GM21723 (cell line): ENCODE data around the gene DDX53.

ENCODE experiments used
- ATAC-seq: cut with Tn5 transposase; IDR thresholded peaks from one replicate; pipeline ENCODE4 v1.9.1; 2021; ENCODE audit warnings: mild to moderate bottlenecking, moderate library complexity; ENCODE audit not compliant: unreplicated experiment

DDX53 gene

GRCh38 chrX:22999696-23000223 lies at the start of gene DDX53:
Gene DDX53, plus strand, starts transcription at chrX:22999960. Its CDS starts 98 bp downstream, at chrX:23000058.
- no peak for ATAC-seq

- ATAC-seq = no peak
Measured at GRCh38 chrX:22950269-22951266, 49.2 kb upstream of the DDX53 start.

- no peak for ATAC-seq
Measured at GRCh38 chrX:22952010-22952409, 47.8 kb upstream of the DDX53 start.

- ATAC-seq = no peak
Measured at GRCh38 chrX:22958250-22958649, 41.5 kb upstream of the DDX53 start.

- no peak for ATAC-seq
Measured at GRCh38 chrX:22959204-22959920, 40.4 kb upstream of the DDX53 start.

- ATAC-seq = no peak
Measured at GRCh38 chrX:22963196-22963595, 36.6 kb upstream of the DDX53 start.

- no peak for ATAC-seq
Measured at GRCh38 chrX:22968494-22968893, 31.3 kb upstream of the DDX53 start.

GRCh38 chrX:22969411-22969810 lies 30.3 kb upstream of the DDX53 start:
- no peak for ATAC-seq

- no peak for ATAC-seq
Measured at GRCh38 chrX:22970861-22971260, 28.9 kb upstream of the DDX53 start.

- ATAC-seq = no peak
Measured at GRCh38 chrX:22974616-22975015, 25.1 kb upstream of the DDX53 start.

GRCh38 chrX:22975786-22976185 lies 24.0 kb upstream of the DDX53 start:
- ATAC-seq = no peak

GRCh38 chrX:22985958-22986357 lies 13.8 kb upstream of the DDX53 start:
- ATAC-seq = no peak

GRCh38 chrX:22987452-22987851 lies 12.3 kb upstream of the DDX53 start:
- ATAC-seq = no peak

- no peak for ATAC-seq
Measured at GRCh38 chrX:23003116-23003515, 3.4 kb downstream of the DDX53 start.

- no peak for ATAC-seq
Measured at GRCh38 chrX:23008431-23009099, 8.8 kb downstream of the DDX53 start.

GRCh38 chrX:23012162-23012561 lies 12.4 kb downstream of the DDX53 start:
- no peak for ATAC-seq

- ATAC-seq = no peak
Measured at GRCh38 chrX:23012636-23013035, 12.9 kb downstream of the DDX53 start.

GRCh38 chrX:23013366-23013765 lies 13.6 kb downstream of the DDX53 start:
- no peak for ATAC-seq

- ATAC-seq = no peak
Measured at GRCh38 chrX:23031600-23031999, 31.8 kb downstream of the DDX53 start.

GRCh38 chrX:23035493-23035892 lies 35.7 kb downstream of the DDX53 start:
- ATAC-seq = no peak

- ATAC-seq = no peak
Measured at GRCh38 chrX:23046443-23046842, 46.7 kb downstream of the DDX53 start.
